A549 (cell line): Measurements from ENCODE around the gene PPP4R1. TPM values are rescaled to one million over a fixed set of nuclear protein-coding genes. Genes with fewer than 3 reads are reported as not detected.

ENCODE experiments used
- ATAC-seq, 2 experiments: fragments of 200-7000 bp in 1 of 2; fragments of >200 bp in 1 of 2; cut with Nextera tagmentation in 1 of 2; cut with Tn5 transposase in 1 of 2; 3 replicates each; pipeline versions ENCODE4 v1.8.0 to v1.9.1; 2018 to 2020; ENCODE audit warnings: mild to moderate bottlenecking in 1 of 2, moderate library complexity in 1 of 2
- CTCF ChIA-PET: fragments of 300-600 bp; sonication (Branson Sonifier 250); formaldehyde crosslinking; extraction: SDS; loops from one replicate; lab custom pipeline; 2021; ENCODE audit warnings: antibody characterized with exemption, inconsistent platforms; lab: Yijun Ruan, JAX
- POLR2A ChIA-PET: fragments of 350-600 bp; formaldehyde crosslinking; extraction: SDS; loops from one replicate; lab custom pipeline; 2021; ENCODE audit warnings: antibody characterized with exemption, inconsistent platforms; lab: Yijun Ruan, JAX
- DNase-seq, 2 experiments: peaks; one replicate each; pipeline versions ENCODE4 v3.0.0 to v3.0.0-alpha.2; 2011 to 2016; ENCODE audit warnings: low read depth in 1 of 2, low spot score in 1 of 2
- FAIRE-seq: peaks from 2 replicates; lab custom pipeline; 2011; peaks lifted over from hg19 to GRCh38; lab: Jason Lieb, UNC
- H3K27ac ChIP-seq, 2 experiments: fragments of >200 bp; sonication (Bioruptor Twin); formaldehyde crosslinking; 3 replicates each; pipeline ENCODE4 v1.5.1; 2016 to 2017
- H3K4me1 ChIP-seq: fragments of >200 bp; sonication (Bioruptor Twin); formaldehyde crosslinking; 3 replicates; pipeline ENCODE4 v1.6.1; 2016
- H3K4me2 ChIP-seq: fragments of >200 bp; sonication (Bioruptor Twin); formaldehyde crosslinking; 3 replicates; pipeline ENCODE4 v1.6.1; 2016
- H3K4me3 ChIP-seq: fragments of >200 bp; sonication (Bioruptor Twin); formaldehyde crosslinking; 3 replicates; pipeline ENCODE4 v1.5.1; 2016
- H3K9me3 ChIP-seq: fragments of >200 bp; sonication (Bioruptor Twin); formaldehyde crosslinking; 3 replicates; pipeline ENCODE4 v1.6.1; 2016
- BHLHE40 ChIP-seq: IDR thresholded peaks from 2 replicates; pipeline ENCODE4 v1.6.1; 2012; ENCODE audit warnings: low read depth, low read length, inconsistent platforms
- CBX2 ChIP-seq: fragments of 200-600 bp; sonication (generic); IDR thresholded peaks from 2 replicates; pipeline ENCODE4 v1.6.1; 2016; ENCODE audit warnings: low read depth, mild to moderate bottlenecking, borderline replicate concordance
- CHD4 ChIP-seq: fragments of 200-600 bp; sonication (generic); IDR thresholded peaks from 2 replicates; pipeline ENCODE4 v1.6.1; 2016; ENCODE audit warnings: antibody characterized with exemption, mild to moderate bottlenecking, borderline replicate concordance
- EHMT2 ChIP-seq: fragments of 200-600 bp; sonication (generic); IDR thresholded peaks from 2 replicates; pipeline ENCODE4 v1.6.1; 2016; ENCODE audit warnings: antibody characterized with exemption, low read depth, mild to moderate bottlenecking, moderate library complexity
- EP300 ChIP-seq, 2 experiments: fragments of >200 bp; sonication (Bioruptor Twin); formaldehyde crosslinking; IDR thresholded peaks; 2 replicates in 1 of 2; 3 replicates in 1 of 2; pipeline ENCODE4 v1.6.1; 2016 to 2017
- FOSL2 ChIP-seq, 2 experiments: fragments of 450-650 bp in 1 of 2; fragments of >200 bp in 1 of 2; sonication (Bioruptor Twin) in 1 of 2; formaldehyde crosslinking; IDR thresholded peaks; 2 replicates each; pipeline versions ENCODE4 v1.5.0 to v1.6.1; 2016 to 2020; ENCODE audit warnings: mild to moderate bottlenecking in 1 of 2, moderate library complexity in 1 of 2
- FOXS1 ChIP-seq: fragments of 250-450 bp; sonication (Bioruptor Pico); IDR thresholded peaks from 2 replicates; pipeline ENCODE4 v1.5.0; 2020; ENCODE audit warnings: mild to moderate bottlenecking, moderate library complexity
- GATA3 ChIP-seq: IDR thresholded peaks from 2 replicates; pipeline ENCODE4 v1.6.1; 2012; ENCODE audit warnings: borderline replicate concordance
- HES2 ChIP-seq: fragments of >200 bp; sonication (Bioruptor Twin); formaldehyde crosslinking; IDR thresholded peaks from 2 replicates; pipeline ENCODE4 v1.6.1; 2016
- HEYL ChIP-seq: fragments of 250-450 bp; sonication (Bioruptor Pico); IDR thresholded peaks from 2 replicates; pipeline ENCODE4 v1.8.0; 2021; ENCODE audit warnings: mild to moderate bottlenecking, moderate library complexity
- JUN ChIP-seq, 2 experiments: fragments of >200 bp; sonication (Bioruptor Twin); formaldehyde crosslinking; IDR thresholded peaks; 2 replicates in 1 of 2; 3 replicates in 1 of 2; pipeline ENCODE4 v1.6.1; 2016 to 2017
- JUNB ChIP-seq: fragments of >200 bp; sonication (Bioruptor Twin); formaldehyde crosslinking; IDR thresholded peaks from 2 replicates; pipeline ENCODE4 v1.6.1; 2016
- KDM1A ChIP-seq: fragments of 200-600 bp; sonication (generic); IDR thresholded peaks from 2 replicates; pipeline ENCODE4 v1.6.1; 2016; ENCODE audit warnings: low read depth, mild to moderate bottlenecking
- KDM5A ChIP-seq: fragments of 200-600 bp; sonication (generic); IDR thresholded peaks from 2 replicates; pipeline ENCODE4 v1.6.1; 2016; ENCODE audit warnings: antibody characterized with exemption, mild to moderate bottlenecking
- MAFK ChIP-seq: fragments of 450-650 bp; IDR thresholded peaks from 2 replicates; pipeline ENCODE4 v1.6.1; 2014; ENCODE audit not compliant: partially characterized antibody
- MYC ChIP-seq: IDR thresholded peaks from 2 replicates; pipeline ENCODE4 v1.6.1; 2012; ENCODE audit warnings: mild to moderate bottlenecking, inconsistent platforms, low read length, improper control_type of control experiment, borderline replicate concordance
- NR3C1 ChIP-seq: fragments of >200 bp; sonication (Bioruptor Twin); formaldehyde crosslinking; IDR thresholded peaks from 3 replicates; pipeline ENCODE4 v1.6.1; 2017
- RARB ChIP-seq: fragments of 250-450 bp; sonication (Bioruptor Pico); IDR thresholded peaks from 2 replicates; pipeline ENCODE4 v1.8.0; 2021; ENCODE audit warnings: mild to moderate bottlenecking, moderate library complexity
- RNF2 ChIP-seq: fragments of 200-600 bp; sonication (generic); IDR thresholded peaks from 2 replicates; pipeline ENCODE4 v1.6.1; 2016; ENCODE audit warnings: low read depth, mild to moderate bottlenecking, antibody characterized with exemption, moderate library complexity, borderline replicate concordance
- SREBF2 ChIP-seq: fragments of 450-650 bp; IDR thresholded peaks from 2 replicates; pipeline ENCODE4 v1.6.1; 2014; ENCODE audit warnings: mild to moderate bottlenecking, moderate library complexity
- TFCP2L1 ChIP-seq: fragments of 250-450 bp; sonication (Bioruptor Pico); IDR thresholded peaks from 2 replicates; pipeline ENCODE4 v1.5.0; 2021; ENCODE audit warnings: mild to moderate bottlenecking
- ZFP36 ChIP-seq: fragments of 450-650 bp; IDR thresholded peaks from 2 replicates; pipeline ENCODE4 v1.6.1; 2014; ENCODE audit warnings: borderline replicate concordance; ENCODE audit not compliant: partially characterized antibody
- WGBS: methylation state at CpG from one replicate; pipeline ENCODE4 v1.1.6; 2017; ENCODE audit errors: missing lambda C conversion rate; 5-methylcytosine and 5-hydroxymethylcytosine counted together
- polyA plus RNA-seq, 4 experiments: library from polyadenylated mRNA; depleted of rRNA in 3 of 4; stranded (reverse); fragments of >200 nt; fragmentation: RNase III in 1 of 4; extraction: RNeasy Plus Mini Kit Qiagen cat#74134 plus additional on column Dnase treatment in 1 of 4; gene quantifications; 2 replicates in 3 of 4; 3 replicates in 1 of 4; pipeline ENCODE4 v1.2.3, GENCODE V29; 2011 to 2017
- TF ChIP-seq, protein P1 (sequence below): IDR thresholded peaks from 2 replicates; pipeline ENCODE4 v1.6.1; 2012
- TF ChIP-seq, protein P2 (sequence below): fragments of 250-450 bp; sonication (Bioruptor Pico); IDR thresholded peaks from 2 replicates; pipeline ENCODE4 v1.5.0; 2021; ENCODE audit warnings: mild to moderate bottlenecking, moderate library complexity, borderline replicate concordance

Gene PPP4R1
- polyA plus RNA-seq, 2 of the 4 experiments (the other 2 are of a cell fraction) = 40.1 to 97.3 TPM

- WGBS = 88% methylated on average over 3 of the region's 3 CpGs
- no peak overlapping the region for H3K4me3 ChIP-seq
- H3K4me2 ChIP-seq = no peak overlapping the region
- CTCF ChIA-PET = interaction anchor here (1.0 to 1.7 kb wide), 2 partner anchors 26 to 68 kb away, joined by 3 to 7 read pairs; no protein-coding TSS in a partner anchor
- no peak overlapping the region for H3K27ac ChIP-seq
- no peak for ATAC-seq
- no peak for TF ChIP-seq CBX2
- no peak for TF ChIP-seq RARB (CRISPR knock-in tag)
- TF ChIP-seq SREBF2 = no peak
- TF ChIP-seq ZFP36 = no peak
- no peak for TF ChIP-seq EHMT2
- no peak for TF ChIP-seq TFCP2L1 (CRISPR knock-in tag)
- TF ChIP-seq MYC = no peak
- TF ChIP-seq KDM1A = no peak
- no peak for TF ChIP-seq KDM5A
- no peak for TF ChIP-seq CHD4
- no peak for TF ChIP-seq RNF2
- TF ChIP-seq NR3C1 = no peak
- TF ChIP-seq, protein P1, sequence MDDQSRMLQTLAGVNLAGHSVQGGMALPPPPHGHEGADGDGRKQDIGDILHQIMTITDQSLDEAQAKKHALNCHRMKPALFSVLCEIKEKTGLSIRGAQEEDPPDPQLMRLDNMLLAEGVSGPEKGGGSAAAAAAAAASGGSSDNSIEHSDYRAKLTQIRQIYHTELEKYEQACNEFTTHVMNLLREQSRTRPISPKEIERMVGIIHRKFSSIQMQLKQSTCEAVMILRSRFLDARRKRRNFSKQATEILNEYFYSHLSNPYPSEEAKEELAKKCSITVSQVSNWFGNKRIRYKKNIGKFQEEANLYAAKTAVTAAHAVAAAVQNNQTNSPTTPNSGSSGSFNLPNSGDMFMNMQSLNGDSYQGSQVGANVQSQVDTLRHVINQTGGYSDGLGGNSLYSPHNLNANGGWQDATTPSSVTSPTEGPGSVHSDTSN = no peak
- TF ChIP-seq BHLHE40 = no peak
- TF ChIP-seq FOXS1 = no peak
- TF ChIP-seq MAFK = no peak
- FAIRE-seq = no peak
- peaks cover 33% of the 10 kb centered on the region for H3K4me1 ChIP-seq
- peaks cover 4% of the 10 kb centered on the region; the same call in 1 of the 3 replicates for H3K9me3 ChIP-seq
- POLR2A ChIA-PET = no interaction called here
- DNase-seq = no peak
Observed at GRCh38 chr18:9606039-9606438, 8.3 kb downstream of the PPP4R1 start.

DNA sequence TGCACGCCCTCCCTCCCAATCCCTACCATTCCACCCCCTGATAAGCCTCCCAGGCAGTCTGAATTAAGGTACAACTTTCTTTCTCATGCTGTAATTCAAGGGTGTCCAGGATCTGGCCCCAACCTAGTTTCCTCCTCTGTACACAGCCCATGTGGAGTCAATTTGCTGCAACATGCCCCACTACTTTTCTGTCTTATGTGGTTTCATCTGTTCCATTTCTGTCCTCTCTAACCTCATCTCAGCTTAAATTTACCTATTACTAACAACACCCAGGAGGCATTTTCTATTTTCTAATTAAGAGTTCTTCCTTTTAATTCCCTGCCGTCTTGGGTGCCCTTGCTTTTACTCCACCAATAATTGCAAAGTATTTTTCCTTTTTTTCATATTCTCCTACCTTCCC, 10.0 kb downstream of the PPP4R1 start:
- TF ChIP-seq HES2 (no peak), JUN (IDR thresholded peaks at IDR 0.05) (no peak), GATA3 (no peak), HEYL (CRISPR knock-in tag) (no peak), RARB (CRISPR knock-in tag) (no peak), MAFK (no peak), JUNB (no peak), FOSL2 (IDR thresholded peaks at IDR 0.05) (no peak), FOSL2 (CRISPR knock-in tag; IDR thresholded peaks at IDR 0.05) (no peak), EP300 (IDR thresholded peaks at IDR 0.05) (no peak), TFCP2L1 (CRISPR knock-in tag) (no peak)
- TF ChIP-seq, protein P2, sequence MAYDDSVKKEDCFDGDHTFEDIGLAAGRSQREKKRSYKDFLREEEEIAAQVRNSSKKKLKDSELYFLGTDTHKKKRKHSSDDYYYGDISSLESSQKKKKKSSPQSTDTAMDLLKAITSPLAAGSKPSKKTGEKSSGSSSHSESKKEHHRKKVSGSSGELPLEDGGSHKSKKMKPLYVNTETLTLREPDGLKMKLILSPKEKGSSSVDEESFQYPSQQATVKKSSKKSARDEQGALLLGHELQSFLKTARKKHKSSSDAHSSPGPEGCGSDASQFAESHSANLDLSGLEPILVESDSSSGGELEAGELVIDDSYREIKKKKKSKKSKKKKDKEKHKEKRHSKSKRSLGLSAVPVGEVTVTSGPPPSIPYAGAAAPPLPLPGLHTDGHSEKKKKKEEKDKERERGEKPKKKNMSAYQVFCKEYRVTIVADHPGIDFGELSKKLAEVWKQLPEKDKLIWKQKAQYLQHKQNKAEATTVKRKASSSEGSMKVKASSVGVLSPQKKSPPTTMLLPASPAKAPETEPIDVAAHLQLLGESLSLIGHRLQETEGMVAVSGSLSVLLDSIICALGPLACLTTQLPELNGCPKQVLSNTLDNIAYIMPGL (CRISPR knock-in tag) = no peak
- H3K27ac ChIP-seq = no peak overlapping the region
- WGBS = 95% methylated on average over 2 of the region's 2 CpGs
- ATAC-seq = no peak
- CTCF ChIA-PET = no interaction called here
- H3K4me3 ChIP-seq = no peak overlapping the region
- no peak for DNase-seq
- FAIRE-seq = no peak
- POLR2A ChIA-PET = no interaction called here
- no peak overlapping the region for H3K4me2 ChIP-seq
- H3K4me1 ChIP-seq = peaks cover 22% of the 10 kb centered on the region
- peaks cover 20% of the 10 kb centered on the region; the same call in 2 of the 3 replicates for H3K9me3 ChIP-seq
